Body of pancreas (tissue), 4 donors: ENCODE data around the gene GNPTG. TPM values are rescaled to one million over a fixed set of nuclear protein-coding genes. Genes with fewer than 3 reads are reported as not detected.
"Not testable (repeated sequence)": the region's sequence is repeated elsewhere in the genome, so short reads cannot be mapped to it uniquely, and the experiment has no call there.

ENCODE experiments used
- ATAC-seq: fragments of 150-250 bp; one replicate; pipeline ENCODE4 v1.9.1; 2016
- DNase-seq, 4 donors: peaks; one replicate each; pipeline ENCODE4 v3.0.0-alpha.2; 2019
- H3K27ac ChIP-seq, 4 donors: fragments of 200-600 bp; sonication (generic); 1 replicate in 3 of 4; 2 replicates in 1 of 4; pipeline versions ENCODE4 v1.5.1 to v1.6.1; 2016 to 2019; ENCODE audit warnings: mild to moderate bottlenecking in 1 of 4, mixed read lengths in 1 of 4, moderate library complexity in 1 of 4
- H3K27me3 ChIP-seq, 2 donors: fragments of 200-600 bp; sonication (generic); one replicate each; pipeline ENCODE4 v1.6.0; 2016; ENCODE audit warnings: mild to moderate bottlenecking in 1 of 2
- H3K36me3 ChIP-seq, 2 donors: fragments of 200-600 bp; sonication (generic); replicated peaks in 1 of 2; 2 replicates each; pipeline ENCODE4 v1.5.1; 2016; ENCODE audit warnings: low read depth in 2 of 2; ENCODE audit not compliant: insufficient read depth in 1 of 2
- H3K4me1 ChIP-seq: fragments of 200-600 bp; sonication (generic); one replicate; pipeline ENCODE4 v1.6.0; 2016
- H3K4me3 ChIP-seq, 2 donors: fragments of 200-600 bp; sonication (generic); 1 replicate in 1 of 2; 2 replicates in 1 of 2; pipeline ENCODE4 v1.5.1; 2016 to 2019
- H3K9me3 ChIP-seq, 3 donors: fragments of 200-600 bp; sonication (generic); 1 replicate in 2 of 3; 2 replicates in 1 of 3; pipeline ENCODE4 v1.5.1; 2016
- CTCF ChIP-seq, 7 experiments: fragments of 450-650 bp in 4 of 7; fragments of 200-600 bp in 3 of 7; sonication (generic) in 3 of 7; IDR thresholded peaks; one replicate each; pipeline ENCODE4 v1.5.1; 2016 to 2019; ENCODE audit warnings: antibody characterized with exemption in 7 of 7
- POLR2A ChIP-seq, 3 donors: fragments of 450-650 bp; IDR thresholded peaks; one replicate each; pipeline ENCODE4 v1.6.1; 2016; ENCODE audit warnings: antibody characterized with exemption in 3 of 3, mild to moderate bottlenecking in 2 of 3
- WGBS, 2 donors: methylation state at CpG; one replicate each; pipeline ENCODE4 v1.1.5; 2017; 5-methylcytosine and 5-hydroxymethylcytosine counted together
- intact Hi-C: fragments of 100-400 bp; cut with DNase I; formaldehyde crosslinking; loops from one replicate; pipeline ENCODE4 v1.15.1; 2023
- total RNA-seq, 2 donors: library from RNA; depleted of rRNA; stranded (reverse); fragments of >200 nt; gene quantifications; one replicate each; pipeline ENCODE4 v1.1.0, GENCODE V29; 2016

GNPTG gene
- total RNA-seq, 2 donors from 2014 or later: 38.1 to 98.2 TPM

GRCh38 chr16:1326391-1326790 lies 25.3 kb upstream of the GNPTG start:
- no peak overlapping the region for H3K4me3 ChIP-seq
- no peak for TF ChIP-seq CTCF (IDR thresholded peaks at IDR 0.05)
- TF ChIP-seq POLR2A (IDR thresholded peaks at IDR 0.05): no peak
- H3K36me3 ChIP-seq: peaks cover 0 to 11% of the 10 kb centered on the region in 2 donors
- intact Hi-C loops: no loop called here
- peaks cover 3% of the 10 kb centered on the region for H3K4me1 ChIP-seq
- DNase-seq: no peak
- H3K27ac ChIP-seq: no peak overlapping the region
- H3K9me3 ChIP-seq: no peaks in the 10 kb centered on the region
- 80 to 83% methylated on average over 13 to 17 of the region's 17 CpGs for WGBS, 2 donors
- ATAC-seq: no peak
- no peaks in the 10 kb centered on the region for H3K27me3 ChIP-seq

DNA sequence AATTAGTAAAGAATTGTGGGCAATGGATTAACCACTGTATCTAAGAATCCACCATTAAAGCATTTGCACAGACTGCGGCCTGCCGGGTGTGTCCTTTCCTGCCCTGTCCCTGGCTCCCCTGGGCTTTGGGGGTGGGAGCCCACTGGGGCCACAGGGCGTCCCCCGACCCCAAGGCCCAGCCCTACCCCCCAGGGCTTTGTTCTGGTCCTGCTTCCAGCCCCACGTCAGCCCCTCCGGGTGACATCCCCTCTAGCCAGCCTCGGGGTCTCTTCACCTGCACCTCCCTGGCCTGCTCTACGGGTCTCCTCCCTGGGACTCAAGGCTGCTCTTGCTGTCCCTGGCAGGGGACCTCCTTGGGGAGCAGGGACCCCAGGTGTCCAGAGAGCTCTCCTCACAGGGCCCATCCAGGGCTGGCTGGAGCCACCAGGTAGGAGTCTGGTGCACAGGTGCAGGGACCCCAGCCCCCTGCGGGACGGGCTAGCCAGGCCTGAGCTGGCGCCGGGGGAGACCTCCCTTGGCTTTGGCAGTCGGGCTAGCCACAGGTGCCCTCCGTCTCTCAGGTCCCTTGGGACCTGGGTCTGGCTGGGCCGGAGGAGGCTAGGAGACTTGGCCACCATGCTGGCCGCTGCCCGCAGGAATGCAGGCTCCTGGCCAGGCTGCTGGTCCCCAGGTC lies 24.6 kb upstream of the GNPTG start:
- TF ChIP-seq POLR2A (IDR thresholded peaks at IDR 0.05) (no peak), CTCF (IDR thresholded peaks at IDR 0.05) (no peak)
- H3K27me3 ChIP-seq: no peaks in the 10 kb centered on the region
- no peaks in the 10 kb centered on the region for H3K9me3 ChIP-seq
- 69 to 77% methylated on average over 2 to 13 of the region's 17 CpGs for WGBS, 2 donors
- intact Hi-C loops: no loop called here
- DNase-seq (no peak), ATAC-seq (no peak)
- H3K36me3 ChIP-seq: peaks cover 0 to 11% of the 10 kb centered on the region in 2 donors
- H3K27ac ChIP-seq: no peak overlapping the region
- H3K4me1 ChIP-seq: peaks cover 10% of the 10 kb centered on the region
- no peak overlapping the region for H3K4me3 ChIP-seq

- intact Hi-C loops: no loop called here
- peaks cover 0 to 11% of the 10 kb centered on the region in 2 donors for H3K36me3 ChIP-seq
Measured at GRCh38 chr16:1327619-1327947, 24.1 kb upstream of the GNPTG start.

DNA sequence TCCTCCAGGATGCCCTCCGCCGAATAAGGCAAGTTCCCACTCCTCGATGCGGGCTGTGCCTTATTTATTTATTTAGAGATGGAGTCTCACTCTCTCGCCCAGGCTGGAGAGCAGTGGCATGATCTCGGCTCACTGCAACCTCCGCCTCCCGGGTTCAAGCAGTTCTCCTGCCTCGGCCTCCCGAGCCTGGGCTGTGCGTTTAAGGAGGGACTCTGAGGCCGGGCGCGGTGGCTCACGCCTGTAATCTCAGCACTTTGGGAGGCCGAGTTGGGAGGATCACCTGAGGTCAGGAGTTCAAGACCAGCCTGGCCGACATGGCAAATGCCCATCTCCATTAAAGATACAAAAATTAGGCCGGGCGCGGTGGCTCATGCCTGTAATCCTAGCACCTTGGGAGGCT lies 23.6 kb upstream of the GNPTG start:
- H3K27me3 ChIP-seq, H3K9me3 ChIP-seq, ATAC-seq, H3K27ac ChIP-seq, intact Hi-C loops, DNase-seq, H3K4me3 ChIP-seq: not testable (repeated sequence)
- 85 to 90% methylated on average over 11 to 20 of the region's 20 CpGs for WGBS, 2 donors
- peaks cover 20% of the 10 kb centered on the region for H3K4me1 ChIP-seq
- H3K36me3 ChIP-seq: peaks cover 0 to 11% of the 10 kb centered on the region in 2 donors

More at GRCh38 chr16:1327619-1327947, 24.1 kb upstream of the GNPTG start:
- H3K27me3 ChIP-seq: peaks cover 0 to 4% of the 10 kb centered on the region in 2 donors
- WGBS, 2 donors: 67 to 80% methylated on average over 1 to 5 of the region's 5 CpGs
- ATAC-seq (no peak), DNase-seq (no peak)
- no peak overlapping the region for H3K4me3 ChIP-seq
- peaks cover 15% of the 10 kb centered on the region for H3K4me1 ChIP-seq
- TF ChIP-seq CTCF (IDR thresholded peaks at IDR 0.05) (no peak), POLR2A (IDR thresholded peaks at IDR 0.05) (no peak)
- H3K9me3 ChIP-seq: no peaks in the 10 kb centered on the region
- H3K27ac ChIP-seq: no peak overlapping the region

DNA sequence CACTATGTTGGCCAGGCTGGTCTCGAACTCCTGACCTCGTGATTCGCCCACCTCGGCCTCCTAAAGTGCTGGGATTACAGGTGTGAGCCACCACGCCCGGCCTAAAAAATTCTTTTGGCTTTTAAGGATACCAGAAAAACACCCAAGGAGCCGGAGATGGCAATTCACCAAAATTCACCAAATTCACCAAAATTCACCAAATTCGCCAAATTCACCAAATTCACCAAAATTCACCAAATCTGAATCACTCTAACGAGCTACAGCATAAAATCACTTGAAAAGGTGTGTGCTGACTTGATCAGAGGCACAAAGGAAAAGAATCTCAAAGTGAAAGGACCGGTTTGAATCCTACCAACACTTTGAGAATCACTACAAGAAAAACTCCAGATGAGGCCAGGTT lies 22.8 kb upstream of the GNPTG start:
- ATAC-seq, H3K9me3 ChIP-seq: not testable (repeated sequence)
- 86 to 90% methylated on average over 10 of the region's 10 CpGs for WGBS, 2 donors

More for the DNA sequence above, 22.8 kb upstream of the GNPTG start:
- H3K27ac ChIP-seq, H3K4me3 ChIP-seq, intact Hi-C loops, H3K36me3 ChIP-seq, DNase-seq: not testable (repeated sequence)
- Histone ChIP-seq H3K4me1 (peaks cover 29% of the 10 kb centered on the region), H3K27me3 (peaks cover 6 to 18% of the 10 kb centered on the region in 2 donors)
